ENCODE results near the gene ARGFX.
A peak's percentile ranks its signal among the peaks of the same experiment; 100 is the strongest.
"Not testable (repeated sequence)": the region's sequence is repeated elsewhere in the genome, so short reads cannot be mapped to it uniquely, and the experiment has no call there.

The ARGFX gene

GRCh38 chr3:121567649-121568048 is at the start of gene ARGFX:
Gene ARGFX (plus strand): TSS chr3:121567949. CDS start chr3:121570714, 2,765 bp downstream.
- DNase-seq (ENCODE audit: low spot score) = no peak

- no peak for DNase-seq (ENCODE audit: low spot score)
Observed at GRCh38 chr3:121517953-121518655, 49.6 kb upstream of the ARGFX start.

- DNase-seq (ENCODE audit: low spot score) = no peak
Observed at GRCh38 chr3:121520510-121520909, 47.2 kb upstream of the ARGFX start.

GRCh38 chr3:121529308-121529707 is 38.4 kb upstream of the ARGFX start:
- no peak for DNase-seq (ENCODE audit: low spot score)

- no peak for DNase-seq (ENCODE audit: low spot score)
Observed at GRCh38 chr3:121531269-121531668, 36.5 kb upstream of the ARGFX start.

- no peak for DNase-seq (ENCODE audit: low spot score)
Observed at GRCh38 chr3:121542924-121543323, 24.8 kb upstream of the ARGFX start.

GRCh38 chr3:121545049-121545573 is 22.6 kb upstream of the ARGFX start:
- DNase-seq (ENCODE audit: low spot score) = no peak

GRCh38 chr3:121545574-121546455 is 21.9 kb upstream of the ARGFX start, which contains the start of gene POLQ:
Gene POLQ (minus strand): TSS chr3:121545988. CDS start chr3:121545877, 111 bp downstream.
- peak; percentile 89 for DNase-seq (ENCODE audit: low spot score)

- DNase-seq (ENCODE audit: low spot score) = no peak
Observed at GRCh38 chr3:121552379-121552778, 15.4 kb upstream of the ARGFX start.

- DNase-seq (ENCODE audit: low spot score) = no peak
Observed at GRCh38 chr3:121552797-121553196, 15.0 kb upstream of the ARGFX start.

- DNase-seq (ENCODE audit: low spot score) = no peak
Observed at GRCh38 chr3:121557426-121557934, 10.3 kb upstream of the ARGFX start.

- DNase-seq (ENCODE audit: low spot score) = no peak
Observed at GRCh38 chr3:121562148-121562547, 5.6 kb upstream of the ARGFX start.

- DNase-seq (ENCODE audit: low spot score) = no peak
Observed at GRCh38 chr3:121566773-121567172, 976 bp upstream of the ARGFX start.

- DNase-seq (ENCODE audit: low spot score) = no peak
Observed at GRCh38 chr3:121574449-121574848, 6.7 kb downstream of the ARGFX start.

- DNase-seq (ENCODE audit: low spot score) = no peak
Observed at GRCh38 chr3:121581691-121582090, 13.9 kb downstream of the ARGFX start.

GRCh38 chr3:121584418-121584817 is 16.7 kb downstream of the ARGFX start:
- DNase-seq (ENCODE audit: low spot score) = no peak

- DNase-seq (ENCODE audit: low spot score) = no peak
Observed at GRCh38 chr3:121592856-121593702, 25.3 kb downstream of the ARGFX start, which contains the start of gene FBXO40. Gene FBXO40 (plus strand): TSS chr3:121593379. CDS start chr3:121620576, 27,197 bp downstream.

- DNase-seq (ENCODE audit: low spot score) = not testable (repeated sequence)
Observed at GRCh38 chr3:121593806-121594205, 26.1 kb downstream of the ARGFX start.

GRCh38 chr3:121594850-121595249 is 27.1 kb downstream of the ARGFX start:
- no peak for DNase-seq (ENCODE audit: low spot score)

- no peak for DNase-seq (ENCODE audit: low spot score)
Observed at GRCh38 chr3:121595765-121596406, 28.1 kb downstream of the ARGFX start.

GRCh38 chr3:121598564-121598963 is 30.8 kb downstream of the ARGFX start:
- no peak for DNase-seq (ENCODE audit: low spot score)
